A673 (cell line): Measurements from ENCODE around the gene DNAJC4.

Experiments used
- CTCF ChIP-seq: fragments of 300-800, 200-600 bp; sonication (generic); conservative IDR thresholded peaks from 2 replicates; pipeline ENCODE4 v1.5.1; 2017; ENCODE audit warnings: low read depth, mild to moderate bottlenecking, antibody characterized with exemption, low read length, moderate library complexity, mixed read lengths
- EZH2 ChIP-seq: fragments of 200-600 bp; sonication (generic); IDR thresholded peaks from 2 replicates; pipeline ENCODE4 v1.6.1; 2017; ENCODE audit warnings: borderline replicate concordance, low read depth, mild to moderate bottlenecking, mixed read lengths, antibody characterized with exemption, low read length; ENCODE audit not compliant: poor library complexity, severe bottlenecking

- TF ChIP-seq CTCF (no peak), EZH2 (no peak)
Observed at GRCh38 chr11:64238076-64238475, 7.7 kb downstream of the DNAJC4 start.
